Activated gamma-delta T cell (primary cell): ENCODE results near the gene MYO9B.

ENCODE experiments used
- DNase-seq: peaks from one replicate; lab custom pipeline; 2025; lab: John Stamatoyannopoulos, UW

MYO9B gene

DNA sequence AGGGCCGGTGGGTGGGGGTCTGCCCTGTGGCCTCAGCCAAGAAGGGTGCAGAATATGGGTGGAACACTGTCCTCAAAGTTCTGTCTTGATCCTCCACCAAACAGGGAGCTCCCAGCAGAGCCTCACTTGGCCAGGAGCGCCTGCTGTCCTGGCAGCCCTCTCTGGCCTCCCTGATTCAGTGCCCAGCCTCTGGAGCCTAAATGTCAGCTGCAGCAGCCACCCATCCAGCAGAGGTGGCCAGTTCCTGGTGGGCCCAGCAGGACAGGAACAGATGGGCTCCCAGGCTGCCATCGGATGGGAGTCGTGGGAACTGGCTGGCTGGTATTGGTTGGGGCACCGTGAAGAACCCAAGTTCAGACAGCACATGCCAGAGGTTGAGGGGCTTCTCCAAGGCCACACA lies 137.8 kb downstream of the MYO9B start:
- DNase-seq, result no peak

DNA sequence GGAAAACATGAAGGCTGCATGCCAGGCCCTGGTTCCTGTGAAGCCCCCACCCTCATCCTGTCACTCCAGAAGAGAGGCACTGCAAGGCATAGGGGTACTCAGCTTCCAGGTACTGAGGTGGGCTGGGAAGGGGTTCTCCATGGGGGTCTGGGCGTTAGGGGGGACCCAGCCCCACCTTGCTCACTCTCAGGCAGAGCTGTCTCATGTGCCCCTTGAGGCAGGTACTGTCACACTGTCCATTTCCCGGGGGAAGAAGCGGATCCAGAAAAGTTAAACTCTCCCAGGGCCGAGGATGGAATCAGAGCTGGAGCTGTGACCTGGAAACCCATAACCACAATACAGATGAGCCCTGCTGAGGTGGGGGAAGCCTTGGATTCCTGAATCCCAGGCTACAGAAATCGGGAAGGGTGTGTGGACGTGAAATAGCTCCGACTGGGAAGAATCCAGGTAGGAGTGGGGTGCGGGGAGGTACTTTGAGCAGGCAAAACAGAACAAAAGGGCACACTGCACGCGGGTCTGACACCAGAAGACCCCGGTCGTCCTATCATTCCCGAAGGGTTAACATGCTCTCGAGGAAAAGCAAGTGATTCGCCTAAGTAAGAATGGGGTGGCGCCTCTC lies 139.0 kb downstream of the MYO9B start:
- no peak for DNase-seq

DNA sequence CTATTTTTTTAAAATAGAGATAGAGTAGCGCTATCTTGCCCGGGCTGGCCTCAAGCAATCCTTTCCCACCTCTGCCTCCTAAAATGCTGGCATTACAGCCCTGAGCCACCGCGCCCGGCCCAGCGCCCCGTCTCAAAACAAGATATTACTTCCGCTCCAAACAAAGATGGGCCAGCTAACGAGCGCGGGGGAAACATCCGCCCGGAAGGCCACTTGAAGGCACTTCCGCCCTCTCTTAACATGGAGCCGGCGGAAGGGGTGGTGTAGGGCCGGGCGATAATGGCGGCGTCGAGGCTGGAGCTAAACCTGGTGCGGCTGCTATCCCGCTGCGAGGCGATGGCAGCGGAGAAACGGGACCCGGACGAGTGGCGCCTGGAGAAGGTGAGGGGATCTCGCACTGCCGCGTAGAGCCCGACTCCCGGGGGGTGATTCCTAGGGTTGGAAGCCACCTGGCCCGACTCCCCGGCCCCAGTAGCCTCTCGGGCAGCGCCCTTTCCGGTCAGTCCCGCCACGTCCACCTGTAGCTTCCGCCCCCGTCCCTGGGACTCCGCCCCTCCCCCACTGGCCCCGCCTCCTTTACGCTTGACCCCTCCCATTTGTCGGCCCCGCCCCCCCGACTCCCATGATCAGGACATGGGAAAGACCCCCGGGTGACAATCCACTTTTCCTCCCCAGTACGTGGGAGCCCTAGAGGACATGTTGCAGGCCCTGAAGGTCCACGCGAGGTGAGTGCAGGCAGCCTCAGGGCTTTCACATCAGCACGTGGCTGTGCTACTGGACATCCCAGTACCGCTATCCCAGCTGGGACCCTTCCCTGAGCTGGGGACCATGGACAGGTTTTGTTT lies 139.8 kb downstream of the MYO9B start, which contains the start of gene USE1:
Gene USE1 (plus strand): TSS at position 231 of the 845 bp plus-strand sequence. CDS start 49 bp downstream, at position 280.
- peak; percentile 58 for DNase-seq

DNA sequence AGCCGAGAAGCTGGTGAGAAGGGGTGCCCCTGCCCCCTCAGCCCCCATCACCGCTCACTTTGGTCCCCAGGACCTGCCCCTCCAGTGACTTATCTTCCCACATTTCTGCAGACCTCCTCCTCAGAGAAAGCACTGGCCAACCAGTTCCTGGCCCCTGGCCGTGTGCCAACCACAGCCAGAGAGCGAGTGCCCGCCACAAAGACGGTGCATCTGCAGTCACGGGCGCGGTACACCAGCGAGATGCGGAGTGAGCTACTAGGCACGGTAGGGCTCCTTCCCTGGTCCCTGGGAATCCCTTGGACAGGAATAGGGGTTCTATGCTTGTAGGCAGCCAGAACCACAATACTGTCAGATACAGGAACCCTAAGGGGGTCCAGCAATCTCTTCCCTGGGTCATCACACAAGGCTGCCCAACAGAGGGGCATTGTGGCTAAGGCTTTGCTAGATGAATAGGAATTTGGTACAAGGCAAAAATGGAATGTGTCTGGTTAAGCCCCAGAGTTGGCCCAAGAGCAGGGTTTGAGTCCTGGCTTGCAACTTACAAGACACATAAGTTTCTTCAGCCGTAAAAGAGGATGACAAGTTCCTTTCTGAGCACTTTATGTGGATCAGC lies 140.6 kb downstream of the MYO9B start:
- no peak for DNase-seq

DNA sequence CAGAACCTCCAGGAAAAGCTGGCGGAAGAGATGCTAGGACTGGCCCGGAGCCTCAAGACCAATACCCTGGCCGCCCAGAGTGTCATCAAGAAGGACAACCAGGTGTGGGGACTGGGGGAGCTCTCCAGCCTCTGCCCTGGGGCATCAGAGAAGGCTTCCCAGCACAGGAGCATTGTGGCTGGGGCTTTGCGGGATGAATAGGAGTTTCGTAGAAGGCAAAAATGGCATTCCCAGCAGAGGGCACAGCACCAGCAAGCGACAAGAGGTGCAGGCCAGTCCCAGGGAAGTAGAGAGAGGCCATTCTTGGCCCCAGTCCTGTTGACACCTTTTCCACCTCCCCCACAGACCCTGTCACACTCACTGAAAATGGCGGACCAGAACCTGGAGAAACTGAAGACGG lies 143.7 kb downstream of the MYO9B start:
- no peak for DNase-seq

DNA sequence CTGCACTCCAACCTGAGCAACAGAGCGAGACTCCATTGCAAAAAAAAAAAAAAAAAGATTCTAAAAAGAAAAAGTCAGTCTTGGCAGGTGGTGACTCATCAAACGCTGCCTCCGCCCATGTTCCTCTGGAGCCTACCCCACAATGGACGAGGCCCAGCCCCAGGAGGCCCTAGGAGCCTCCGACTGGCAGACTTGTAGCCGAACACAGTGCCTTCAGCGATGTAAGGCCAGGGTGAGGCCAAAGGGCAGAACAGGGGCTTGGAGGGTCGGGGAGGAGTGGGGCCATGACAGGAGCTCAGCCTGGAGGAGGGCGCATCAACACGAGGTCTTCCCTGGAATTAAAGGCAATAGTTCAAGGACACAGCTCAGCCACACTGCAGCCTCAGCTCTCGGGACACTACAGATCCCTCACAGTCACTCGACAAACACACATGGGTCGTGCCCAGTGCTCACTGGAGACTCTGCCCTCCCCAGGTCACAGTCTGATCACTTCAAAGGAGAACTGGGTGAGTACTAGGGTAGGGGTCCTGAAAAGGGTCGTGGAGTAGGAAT lies 144.7 kb downstream of the MYO9B start:
- no peak for DNase-seq

DNA sequence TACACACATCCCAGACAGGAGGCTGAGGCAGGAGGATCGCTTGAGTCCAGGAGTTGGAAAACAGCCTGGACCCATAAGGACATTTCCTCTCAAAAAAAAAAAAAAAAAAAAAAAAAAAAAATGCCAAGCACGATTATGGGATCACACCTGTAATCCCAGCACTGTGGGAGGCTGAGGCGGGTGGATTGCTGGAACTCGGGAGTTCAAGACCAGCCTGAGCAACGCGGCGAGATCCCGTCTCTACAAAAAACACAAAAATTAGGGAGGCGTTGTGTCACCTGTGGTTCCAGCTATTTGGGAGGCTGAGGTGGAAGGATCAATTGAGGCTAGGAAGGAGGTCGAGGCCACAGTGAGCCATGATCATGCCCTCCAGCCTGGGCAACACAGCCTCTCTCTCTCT lies 149.5 kb downstream of the MYO9B start:
- DNase-seq, result no peak

DNA sequence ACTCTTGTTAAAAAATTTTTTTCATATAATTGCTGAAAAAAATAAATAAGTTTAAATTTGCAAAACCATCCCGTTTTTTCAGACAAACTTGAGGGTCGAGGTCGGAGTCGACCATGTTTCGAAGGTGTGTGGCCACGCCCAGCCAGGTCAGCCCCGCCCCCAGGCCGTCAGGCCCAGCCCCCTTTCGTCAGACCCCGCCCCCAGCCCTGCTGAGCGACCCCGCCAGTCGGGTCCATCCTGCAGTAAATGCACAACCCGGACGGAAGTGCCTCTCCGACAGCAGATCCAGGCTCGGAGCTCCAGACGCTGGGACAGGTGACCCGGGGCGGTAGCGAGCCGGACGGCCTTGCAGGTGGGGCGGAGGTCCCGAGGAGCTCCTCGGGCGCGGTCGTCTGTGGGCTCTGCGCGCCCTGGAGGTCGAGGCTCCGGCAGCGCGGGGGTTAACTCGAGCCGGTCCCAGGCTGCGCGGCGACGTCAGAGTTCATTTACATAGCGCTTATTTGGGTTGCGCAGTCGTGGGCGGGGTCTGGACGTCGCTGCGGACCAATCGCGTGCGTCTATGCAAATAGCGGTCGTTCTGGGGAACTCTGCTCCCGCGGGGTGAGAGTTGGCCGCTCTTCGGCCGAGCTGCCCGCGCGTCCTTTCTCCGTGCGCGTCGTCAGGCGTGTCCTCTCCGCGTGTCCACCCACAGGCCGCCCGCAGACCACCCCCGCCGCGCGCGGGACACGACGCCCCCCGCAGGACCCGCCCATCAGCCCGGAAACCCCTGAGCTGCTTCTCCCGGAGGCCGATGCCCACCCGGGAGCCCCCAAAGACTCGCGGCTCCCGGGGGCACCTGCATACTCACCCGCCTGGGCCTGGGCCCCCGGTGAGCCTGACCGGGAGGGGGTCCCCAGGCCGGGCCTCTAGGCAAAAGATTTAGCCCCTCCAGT lies 150.7 kb downstream of the MYO9B start, which contains the start of gene OCEL1:
Gene OCEL1 (plus strand): TSS at position 225 of the 932 bp plus-strand sequence. CDS start 22 bp downstream, at position 247.
- DNase-seq, result peak; percentile 88

DNA sequence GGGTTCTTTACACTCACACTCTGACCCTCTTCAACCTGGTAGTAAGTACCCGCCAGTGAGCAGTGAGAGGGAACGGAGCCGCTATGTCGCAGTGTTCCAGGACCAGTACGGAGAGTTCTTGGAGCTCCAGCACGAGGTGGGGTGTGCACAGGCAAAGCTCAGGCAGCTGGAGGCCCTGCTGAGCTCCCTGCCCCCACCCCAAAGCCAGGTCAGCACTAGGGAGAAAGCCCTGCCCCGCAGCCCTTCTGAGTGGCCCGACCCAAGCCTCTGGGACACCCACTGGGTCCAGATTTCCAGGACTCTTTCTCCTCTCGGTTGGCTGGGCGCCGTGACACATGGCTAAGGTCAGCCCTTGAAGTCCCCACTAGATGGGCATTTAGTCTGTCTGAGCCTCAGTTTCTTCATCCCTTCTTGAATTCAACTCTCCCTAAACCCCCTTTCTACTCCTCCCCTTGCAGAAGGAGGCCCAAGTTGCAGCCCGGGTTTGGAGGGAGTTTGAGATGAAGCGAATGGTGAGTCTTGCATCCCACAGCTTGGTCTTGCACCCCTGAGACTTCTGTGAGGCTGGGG lies 152.3 kb downstream of the MYO9B start:
- DNase-seq, result no peak

DNA sequence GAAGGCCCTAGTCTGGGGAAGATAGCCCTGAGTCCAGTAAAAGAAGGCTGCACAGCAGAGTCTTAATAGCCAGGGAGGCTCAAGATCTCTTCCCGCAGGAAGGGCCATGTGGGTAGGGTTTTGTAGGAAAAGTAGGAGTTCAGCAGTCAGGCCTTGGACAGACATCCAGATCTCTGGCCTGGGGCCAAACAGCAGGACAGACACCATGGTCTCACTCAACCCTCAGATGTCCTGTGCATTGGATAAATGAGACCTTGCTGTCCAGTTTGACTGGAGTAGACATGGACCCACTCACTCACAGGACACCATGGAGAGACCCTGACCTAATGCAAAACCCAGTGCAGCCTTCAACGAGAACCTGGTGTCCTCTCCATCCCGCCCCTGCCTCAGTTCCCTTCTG lies 154.3 kb downstream of the MYO9B start:
- DNase-seq, result no peak

DNA sequence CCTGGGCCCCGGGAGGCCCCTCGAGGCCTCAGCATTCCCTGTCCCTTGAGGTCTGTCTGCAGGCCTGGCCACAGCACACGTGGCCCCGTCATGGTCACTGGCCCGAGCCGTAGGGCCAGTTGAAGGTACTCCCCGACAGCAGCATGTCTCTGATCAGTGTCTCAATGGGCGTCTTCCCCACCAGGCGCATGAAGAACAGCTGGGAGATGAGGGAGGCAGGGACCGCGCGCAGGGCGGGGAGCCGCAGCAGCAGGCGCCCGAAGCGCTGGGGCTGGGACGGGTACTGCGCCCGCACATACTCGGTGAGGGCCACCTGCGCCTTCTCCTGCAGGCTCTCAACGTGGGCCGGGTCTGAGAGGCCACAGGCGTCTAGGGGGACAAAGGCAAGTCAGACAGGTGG lies 156.7 kb downstream of the MYO9B start:
- no peak for DNase-seq

DNA sequence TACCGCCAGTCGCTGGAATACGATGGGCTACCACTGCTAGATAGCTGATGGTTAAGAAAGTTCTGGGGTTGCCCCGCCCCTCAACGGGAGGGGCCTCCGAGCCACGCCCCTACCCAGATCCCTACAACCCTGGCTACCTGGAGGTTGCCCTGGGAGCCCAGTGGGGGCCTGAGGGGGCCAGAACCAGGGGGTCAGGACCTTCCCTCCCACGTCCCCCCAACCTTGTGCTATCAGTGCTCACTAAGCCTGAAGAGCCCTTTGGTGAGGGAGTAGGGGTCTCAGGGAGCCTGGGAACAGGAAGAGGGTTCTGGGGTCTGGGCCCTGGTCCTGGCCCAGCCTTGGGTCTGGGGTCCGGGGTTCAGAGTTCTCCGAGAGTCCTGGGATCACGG lies 159.3 kb downstream of the MYO9B start:
- DNase-seq, result no peak

DNA sequence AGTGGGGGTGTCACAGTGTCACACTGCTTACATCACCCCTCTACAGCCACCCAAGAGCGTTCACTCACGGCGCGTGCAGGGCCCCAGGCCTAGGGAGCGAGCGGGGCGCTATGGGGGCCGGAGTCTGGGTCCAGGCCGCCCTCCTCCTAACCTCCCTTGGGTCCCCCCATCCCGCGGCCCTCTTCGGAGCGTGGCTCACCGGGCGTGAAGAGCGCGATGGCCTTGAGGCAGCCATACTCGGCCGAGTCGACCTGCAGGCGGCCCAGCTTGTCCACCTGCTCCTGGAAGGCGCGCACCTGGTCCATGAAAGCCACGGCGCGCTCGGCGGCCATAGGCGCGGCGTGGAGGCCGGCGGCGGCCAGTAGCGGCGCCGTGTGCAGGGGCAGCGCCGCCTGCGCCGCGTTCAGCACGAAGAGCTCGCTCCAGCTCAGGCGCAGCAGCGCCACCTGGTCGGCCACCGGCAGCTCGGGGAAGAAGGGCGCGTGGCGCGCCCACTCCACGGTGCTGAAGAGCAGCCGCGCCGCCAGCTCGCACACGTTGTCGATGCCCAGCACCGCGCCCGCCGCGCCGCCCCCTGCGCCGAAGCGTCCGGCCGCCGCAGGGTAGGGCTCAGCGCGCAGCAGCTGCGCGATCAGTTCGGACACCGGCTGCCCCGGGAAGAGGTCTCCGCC lies 159.9 kb downstream of the MYO9B start:
- peak; percentile 51 for DNase-seq

DNA sequence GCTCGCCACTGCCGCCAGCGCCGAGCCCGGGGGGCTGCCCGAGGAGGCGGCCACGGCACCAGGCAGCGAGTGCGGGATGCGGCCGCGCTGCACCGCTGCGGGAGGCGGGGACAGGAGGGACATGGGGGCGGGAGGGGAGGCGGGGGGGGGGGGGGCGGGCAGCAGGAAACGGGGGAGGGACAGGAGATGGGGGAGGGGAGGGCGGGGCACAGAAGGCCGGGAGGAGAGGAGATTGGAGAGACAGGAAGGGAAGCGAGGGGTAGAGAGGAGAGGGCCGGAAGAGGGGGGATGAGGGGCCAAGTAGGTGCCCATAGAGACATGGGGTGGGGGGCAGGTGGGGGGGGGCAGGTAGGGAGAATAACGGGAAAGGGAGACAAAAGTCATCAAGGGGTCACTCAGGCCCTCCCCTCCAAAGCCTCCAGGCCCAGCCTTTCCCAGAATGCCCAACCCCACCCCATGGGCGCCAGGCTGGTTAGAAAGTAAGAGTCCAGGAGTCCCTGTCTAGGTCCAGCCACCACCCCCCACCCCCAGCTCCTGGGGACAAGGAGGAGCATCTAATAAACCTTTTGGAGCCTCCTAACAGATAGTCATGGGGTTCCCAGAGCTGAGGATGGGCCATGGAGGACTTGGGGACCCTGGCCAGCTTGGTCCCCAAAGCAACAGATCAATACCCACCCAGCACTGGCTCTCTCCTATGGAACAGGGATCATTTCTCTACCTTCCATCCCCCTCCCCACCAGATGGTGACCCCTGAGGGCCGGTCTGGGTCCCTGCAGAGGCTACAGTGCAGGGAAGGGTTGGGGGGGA lies 160.6 kb downstream of the MYO9B start:
- no peak for DNase-seq

DNA sequence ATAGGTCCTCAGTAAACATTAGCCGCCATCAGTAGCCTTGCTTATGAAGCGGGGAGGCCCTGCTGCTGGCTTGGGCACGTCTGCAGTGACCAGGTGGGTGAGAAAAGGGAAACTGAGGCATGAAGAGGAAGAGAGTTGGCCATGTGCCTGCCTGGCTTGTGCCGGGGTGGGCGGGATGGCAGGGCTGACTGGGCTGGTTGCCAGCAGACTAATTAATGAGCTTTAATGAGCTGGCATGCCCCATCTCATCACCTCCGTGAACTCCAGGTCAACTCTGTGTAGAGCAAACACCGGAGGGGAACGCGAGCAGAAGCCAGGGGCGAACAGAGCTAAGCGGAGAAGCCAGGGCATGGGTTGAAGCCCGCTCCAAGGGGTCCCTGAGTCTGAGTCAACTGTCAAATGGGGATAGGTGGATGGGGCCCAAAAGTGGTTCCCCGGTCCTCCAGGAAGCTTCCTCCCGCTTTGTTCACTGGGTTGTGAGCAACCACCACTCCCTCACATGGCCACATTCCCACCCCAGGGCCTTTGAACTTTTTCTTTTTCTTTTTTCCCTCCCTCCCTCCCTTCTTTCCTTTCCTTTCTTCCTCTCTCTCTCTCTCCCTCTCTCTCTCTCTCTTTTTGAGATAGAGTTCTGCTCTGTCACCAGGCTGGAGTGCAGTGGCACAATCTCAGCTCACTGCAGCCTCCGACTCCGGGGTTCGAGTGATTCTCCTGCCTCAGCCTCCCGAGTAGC lies 161.4 kb downstream of the MYO9B start:
- DNase-seq, result no peak

DNA sequence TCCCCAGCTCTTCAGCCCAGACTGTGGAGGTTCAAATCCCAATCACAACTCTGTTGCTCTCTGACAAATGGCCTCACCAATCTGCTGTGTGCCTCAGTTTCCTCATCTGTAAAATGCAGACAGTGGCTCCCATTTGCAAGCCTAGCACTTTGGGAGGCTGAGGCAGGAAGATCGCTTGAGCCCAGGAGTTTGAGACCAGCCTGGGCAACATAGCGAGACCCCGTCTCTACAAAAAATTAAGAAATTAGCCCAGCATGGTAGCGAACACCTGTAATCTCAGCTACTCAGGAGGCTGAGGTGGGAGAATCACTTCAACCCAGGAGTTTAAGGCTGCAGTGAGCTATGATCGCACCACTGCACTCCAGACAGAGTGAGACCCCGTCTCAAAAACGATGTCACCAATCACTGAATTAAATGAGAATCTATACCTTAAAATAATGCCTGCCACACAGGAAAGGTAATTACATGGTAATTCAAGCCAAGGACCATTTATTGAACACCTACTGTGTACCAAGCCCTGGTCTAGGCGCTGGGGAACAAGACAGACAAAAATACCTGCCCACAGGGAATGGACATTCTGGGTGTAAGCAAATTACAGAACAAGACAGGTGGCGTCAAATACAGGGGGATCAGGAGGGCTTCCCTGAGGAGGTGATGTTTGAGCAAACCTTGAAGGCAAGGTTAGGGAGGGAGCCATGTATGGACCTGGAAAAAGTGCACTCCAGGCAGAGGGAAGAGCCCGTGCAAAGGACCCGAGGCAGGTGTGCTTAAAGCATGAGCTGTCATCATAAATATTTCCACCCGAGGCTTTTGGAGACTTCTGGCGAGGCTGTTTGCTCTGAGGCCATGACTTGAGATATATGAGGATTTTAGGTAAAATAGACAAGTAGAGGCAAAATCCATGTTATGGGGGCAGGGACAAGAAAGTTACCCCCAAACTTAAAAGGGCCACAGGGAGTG lies 162.4 kb downstream of the MYO9B start:
- no peak for DNase-seq

DNA sequence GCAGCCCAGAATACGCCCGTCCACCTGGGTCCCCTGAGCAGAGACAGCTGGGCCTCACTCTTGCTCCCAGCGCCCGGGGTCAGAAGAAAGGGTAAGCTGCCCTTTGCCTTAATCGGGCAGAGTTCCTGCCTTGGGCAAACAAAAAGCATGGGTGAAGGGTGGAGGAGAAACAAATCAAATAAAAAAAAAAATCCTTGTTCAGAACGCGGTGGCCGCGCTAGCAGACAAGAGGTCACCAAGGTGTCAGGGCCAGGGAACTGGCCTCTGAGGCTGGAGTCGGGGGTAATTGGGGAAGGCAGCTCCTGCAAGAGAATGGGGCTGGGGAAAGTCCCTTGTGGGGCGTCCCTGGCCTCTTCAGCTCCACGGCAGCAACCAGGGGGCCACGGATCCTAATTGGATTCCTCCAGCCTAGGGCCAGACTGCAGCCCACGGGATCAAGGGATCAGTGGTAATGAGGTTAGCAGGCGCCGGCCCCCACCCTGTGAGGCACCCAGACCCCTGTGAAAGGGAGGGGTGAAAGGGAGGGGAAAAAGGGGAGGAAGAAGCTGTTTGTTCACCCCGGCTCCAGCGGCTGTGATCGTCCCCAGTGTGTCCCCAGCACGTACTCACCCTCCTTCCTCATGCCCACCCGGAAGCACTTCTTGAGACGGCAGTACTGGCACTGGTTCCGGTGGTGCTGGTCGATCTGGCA lies 164.6 kb downstream of the MYO9B start:
- DNase-seq, result no peak
